SJCRH30 (cell line): ENCODE data around the gene GLT8D2. TPM values are rescaled to one million over a fixed set of nuclear protein-coding genes. Genes with fewer than 3 reads are reported as not detected.

Experiments
- DNase-seq, 2 experiments: peaks; one replicate each; pipeline ENCODE4 v3.0.0-alpha.2; 2015 to 2020
- H3K27ac ChIP-seq: fragments of 250-450 bp; sonication (Bioruptor Pico); 2 replicates; pipeline ENCODE4 v1.5.1; 2020; ENCODE audit warnings: mild to moderate bottlenecking, moderate library complexity
- H3K27me3 ChIP-seq: fragments of 250-450 bp; sonication (Bioruptor Pico); 2 replicates; pipeline ENCODE4 v1.5.1; 2020; ENCODE audit warnings: mild to moderate bottlenecking, moderate library complexity
- H3K36me3 ChIP-seq: fragments of 250-450 bp; sonication (Bioruptor Pico); 2 replicates; pipeline ENCODE4 v1.5.1; 2020; ENCODE audit warnings: mild to moderate bottlenecking, moderate library complexity
- H3K4me1 ChIP-seq: fragments of 250-450 bp; sonication (Bioruptor Pico); 2 replicates; pipeline ENCODE4 v1.5.1; 2020; ENCODE audit warnings: mild to moderate bottlenecking, moderate library complexity
- H3K4me3 ChIP-seq: fragments of 250-450 bp; sonication (Bioruptor Pico); 2 replicates; pipeline ENCODE4 v1.5.1; 2020; ENCODE audit warnings: mild to moderate bottlenecking, moderate library complexity
- H3K9me3 ChIP-seq: fragments of 250-450 bp; sonication (Bioruptor Pico); replicated peaks from 2 replicates; pipeline ENCODE4 v1.5.1; 2020; ENCODE audit warnings: mild to moderate bottlenecking, moderate library complexity
- total RNA-seq: library from RNA; depleted of rRNA; stranded (reverse); fragments of >200 nt; shearing (Covaris generic); gene quantifications from 2 replicates; pipeline ENCODE4 v1.2.3, GENCODE V29; 2014

The GLT8D2 gene
- total RNA-seq, 1 experiment from 2014 or later: 17.9 TPM

- no peaks in the 10 kb centered on the region for H3K9me3 ChIP-seq
- no peak overlapping the region for H3K4me3 ChIP-seq
- H3K36me3 ChIP-seq: no peaks in the 10 kb centered on the region
- no peak for DNase-seq
- H3K4me1 ChIP-seq: peaks cover 8% of the 10 kb centered on the region
- H3K27me3 ChIP-seq: no peaks in the 10 kb centered on the region
- H3K27ac ChIP-seq: no peak overlapping the region
Observed at GRCh38 chr12:104000807-104001434, 49.1 kb downstream of the GLT8D2 start.

- Histone ChIP-seq H3K9me3 (no peaks in the 10 kb centered on the region), H3K36me3 (no peaks in the 10 kb centered on the region), H3K4me1 (peaks cover 8% of the 10 kb centered on the region), H3K27ac (peak overlapping the region; percentile 14; the same call in 1 of the 2 replicates), H3K4me3 (no peak overlapping the region), H3K27me3 (no peaks in the 10 kb centered on the region)
- peak; percentile 39 to 56 for DNase-seq
Observed at GRCh38 chr12:103998976-103999375, 51.0 kb downstream of the GLT8D2 start.

GRCh38 chr12:103997286-103997900, 52.6 kb downstream of the GLT8D2 start:
- H3K4me1 ChIP-seq: peaks cover 8% of the 10 kb centered on the region
- H3K9me3 ChIP-seq: 0 out of 2 replicates have a peak, but pooled peaks cover 2% of the 10 kb centered on the region
- H3K36me3 ChIP-seq: no peaks in the 10 kb centered on the region
- no peak overlapping the region for H3K4me3 ChIP-seq
- no peak overlapping the region for H3K27ac ChIP-seq
- H3K27me3 ChIP-seq: no peaks in the 10 kb centered on the region
- no peak for DNase-seq

- no peak for DNase-seq
- Histone ChIP-seq H3K27ac (no peak overlapping the region), H3K27me3 (no peaks in the 10 kb centered on the region), H3K4me1 (peaks cover 8% of the 10 kb centered on the region), H3K9me3 (0 out of 2 replicates have a peak, but pooled peaks cover 2% of the 10 kb centered on the region), H3K36me3 (no peaks in the 10 kb centered on the region), H3K4me3 (no peak overlapping the region)
Observed at GRCh38 chr12:103996595-103996994, 53.4 kb downstream of the GLT8D2 start.

- H3K9me3 ChIP-seq: 0 out of 2 replicates have a peak, but pooled peaks cover 2% of the 10 kb centered on the region
- peak in 1 of 2 experiments; percentile 26 for DNase-seq
- H3K36me3 ChIP-seq: peaks cover 8% of the 10 kb centered on the region
- no peaks in the 10 kb centered on the region for H3K27me3 ChIP-seq
- H3K4me3 ChIP-seq: no peak overlapping the region
- H3K27ac ChIP-seq: no peak overlapping the region
- peaks cover 8% of the 10 kb centered on the region for H3K4me1 ChIP-seq
Observed at GRCh38 chr12:103994235-103994634, 55.8 kb downstream of the GLT8D2 start.

- no peak overlapping the region for H3K4me3 ChIP-seq
- no peaks in the 10 kb centered on the region for H3K27me3 ChIP-seq
- H3K36me3 ChIP-seq: peaks cover 53% of the 10 kb centered on the region
- H3K4me1 ChIP-seq: no peaks in the 10 kb centered on the region
- no peak for DNase-seq
- H3K9me3 ChIP-seq: no peaks in the 10 kb centered on the region
- no peak overlapping the region for H3K27ac ChIP-seq
Observed at GRCh38 chr12:103986829-103987228, 63.2 kb downstream of the GLT8D2 start.

GRCh38 chr12:103978384-103978982, 71.5 kb downstream of the GLT8D2 start:
- Histone ChIP-seq H3K9me3 (no peaks in the 10 kb centered on the region), H3K36me3 (peaks cover 42% of the 10 kb centered on the region), H3K27ac (no peak overlapping the region), H3K27me3 (no peaks in the 10 kb centered on the region), H3K4me3 (no peak overlapping the region), H3K4me1 (no peaks in the 10 kb centered on the region)
- DNase-seq: no peak

GRCh38 chr12:103975368-103975767, 74.6 kb downstream of the GLT8D2 start:
- DNase-seq: no peak
- H3K9me3 ChIP-seq: no peaks in the 10 kb centered on the region
- no peaks in the 10 kb centered on the region for H3K27me3 ChIP-seq
- no peak overlapping the region for H3K27ac ChIP-seq
- H3K4me3 ChIP-seq: no peak overlapping the region
- no peaks in the 10 kb centered on the region for H3K4me1 ChIP-seq
- H3K36me3 ChIP-seq: peaks cover 34% of the 10 kb centered on the region

- Histone ChIP-seq H3K27me3 (no peaks in the 10 kb centered on the region), H3K4me3 (no peak overlapping the region), H3K9me3 (no peaks in the 10 kb centered on the region), H3K36me3 (peaks cover 32% of the 10 kb centered on the region), H3K27ac (no peak overlapping the region), H3K4me1 (no peaks in the 10 kb centered on the region)
- DNase-seq: no peak
Observed at GRCh38 chr12:103973909-103974308, 76.1 kb downstream of the GLT8D2 start.

GRCh38 chr12:103969391-103969790, 80.6 kb downstream of the GLT8D2 start:
- Histone ChIP-seq H3K4me3 (no peak overlapping the region), H3K4me1 (no peaks in the 10 kb centered on the region), H3K27me3 (no peaks in the 10 kb centered on the region), H3K9me3 (no peaks in the 10 kb centered on the region), H3K27ac (no peak overlapping the region), H3K36me3 (peaks cover 22% of the 10 kb centered on the region)
- no peak for DNase-seq

- peak overlapping the region; percentile 82 for H3K27ac ChIP-seq
- H3K4me1 ChIP-seq: no peaks in the 10 kb centered on the region
- no peak for DNase-seq
- peak overlapping the region; percentile 85 for H3K4me3 ChIP-seq
- H3K27me3 ChIP-seq: no peaks in the 10 kb centered on the region
- no peaks in the 10 kb centered on the region for H3K9me3 ChIP-seq
- H3K36me3 ChIP-seq: peaks cover 17% of the 10 kb centered on the region
Observed at GRCh38 chr12:103966736-103967135, 83.3 kb downstream of the GLT8D2 start.

GRCh38 chr12:103965590-103966504, 84.1 kb downstream of the GLT8D2 start, which contains the start of gene TDG:
Gene TDG, plus strand, starts transcription at chr12:103965872. Its CDS starts 166 bp downstream, at chr12:103966038.
- Histone ChIP-seq H3K4me1 (peaks cover 5% of the 10 kb centered on the region), H3K36me3 (peaks cover 14% of the 10 kb centered on the region), H3K9me3 (no peaks in the 10 kb centered on the region), H3K27me3 (no peaks in the 10 kb centered on the region), H3K27ac (peak within 1 kb of the TSS; percentile 82), H3K4me3 (peak within 1 kb of the TSS; percentile 85)
- DNase-seq: peak; percentile 98

GRCh38 chr12:103965255-103965589, 84.8 kb downstream of the GLT8D2 start:
- H3K4me1 ChIP-seq: peaks cover 11% of the 10 kb centered on the region
- no peak for DNase-seq
- no peaks in the 10 kb centered on the region for H3K27me3 ChIP-seq
- peak overlapping the region; percentile 85 for H3K4me3 ChIP-seq
- H3K36me3 ChIP-seq: peaks cover 12% of the 10 kb centered on the region
- H3K9me3 ChIP-seq: no peaks in the 10 kb centered on the region
- peak overlapping the region; percentile 82 for H3K27ac ChIP-seq

GRCh38 chr12:103964805-103965204, 85.2 kb downstream of the GLT8D2 start:
- no peaks in the 10 kb centered on the region for H3K9me3 ChIP-seq
- peaks cover 14% of the 10 kb centered on the region for H3K4me1 ChIP-seq
- H3K4me3 ChIP-seq: peak overlapping the region; percentile 85
- no peaks in the 10 kb centered on the region for H3K27me3 ChIP-seq
- DNase-seq: no peak
- H3K36me3 ChIP-seq: peaks cover 11% of the 10 kb centered on the region
- peak overlapping the region; percentile 82; the same call in 1 of the 2 replicates for H3K27ac ChIP-seq
